Measurements from ENCODE around the gene CLSTN2.

The CLSTN2 gene

GRCh38 chr3:140277886-140278285 lies 342.9 kb downstream of the CLSTN2 start:
- DNase-seq (ENCODE audit: low read depth in 2 of 2) = no peak

DNA sequence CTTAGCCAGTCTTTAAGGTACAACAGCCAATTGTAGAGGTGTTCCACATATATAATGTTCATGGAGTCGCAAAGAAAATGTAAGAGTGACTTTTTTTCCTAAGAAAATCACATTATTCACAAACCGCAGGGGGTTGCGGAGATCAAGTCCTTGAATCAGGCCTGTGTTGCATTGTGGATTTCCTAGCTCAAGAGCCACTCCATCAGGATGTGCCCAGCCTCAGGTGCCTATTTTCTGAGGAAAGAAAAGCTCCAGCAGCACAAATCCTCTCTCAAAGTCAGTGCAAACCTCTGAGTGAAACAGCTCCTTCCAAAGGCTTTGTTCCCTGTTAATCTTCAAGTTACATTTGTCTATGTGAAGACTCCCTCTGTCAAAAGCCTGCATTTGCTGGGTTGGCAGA lies 349.4 kb downstream of the CLSTN2 start:
- no peak for DNase-seq (ENCODE audit: low read depth in 2 of 2)

- DNase-seq (ENCODE audit: low read depth in 2 of 2) = no peak
Measured at GRCh38 chr3:140285380-140285779, 350.4 kb downstream of the CLSTN2 start.

GRCh38 chr3:140288595-140288994 lies 353.6 kb downstream of the CLSTN2 start:
- no peak for DNase-seq (ENCODE audit: low read depth in 2 of 2)

- DNase-seq (ENCODE audit: low read depth in 2 of 2) = no peak
Measured at GRCh38 chr3:140290105-140290504, 355.1 kb downstream of the CLSTN2 start.

DNA sequence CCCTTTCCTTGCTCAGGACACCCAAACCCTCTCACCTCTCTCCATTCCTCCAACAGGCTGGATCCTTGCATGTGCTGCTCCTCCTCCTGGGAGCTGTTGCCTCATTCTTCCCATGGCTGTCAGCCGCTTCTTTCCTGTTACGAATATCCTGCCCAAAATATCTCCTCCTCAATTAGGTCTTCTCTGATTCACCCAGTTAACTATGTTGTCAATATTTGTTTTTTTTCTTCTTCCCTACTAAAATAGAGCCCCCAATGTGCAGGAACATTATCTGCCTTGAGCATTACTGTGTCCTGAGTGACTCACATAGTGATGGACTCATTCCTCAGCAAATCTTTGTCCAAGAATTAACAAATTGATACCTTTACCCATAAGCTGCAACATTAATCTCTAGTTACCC lies 357.2 kb downstream of the CLSTN2 start:
- DNase-seq (ENCODE audit: low read depth in 2 of 2) = no peak

DNA sequence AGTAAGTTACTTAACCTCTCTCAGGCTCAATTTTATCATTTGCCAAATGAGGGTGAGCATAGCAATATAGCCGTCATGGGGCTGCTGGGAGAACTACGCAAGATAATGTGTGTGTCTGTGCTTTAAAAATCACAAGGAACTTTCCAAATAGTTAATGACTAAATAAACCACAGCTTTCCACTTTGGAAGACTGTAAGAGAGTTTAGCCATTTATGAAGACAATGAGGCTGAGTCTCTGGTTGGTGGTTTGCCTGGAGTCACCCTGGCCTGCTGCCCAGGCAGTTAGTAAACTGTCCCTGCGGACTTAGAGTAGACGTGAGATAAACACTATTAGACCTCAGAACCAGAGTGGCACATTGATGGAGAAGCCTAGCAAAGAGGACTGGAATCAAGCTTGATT lies 357.7 kb downstream of the CLSTN2 start:
- no peak for DNase-seq (ENCODE audit: low read depth in 2 of 2)

- no peak for DNase-seq (ENCODE audit: low read depth in 2 of 2)
Measured at GRCh38 chr3:140294058-140294457, 359.1 kb downstream of the CLSTN2 start.

DNA sequence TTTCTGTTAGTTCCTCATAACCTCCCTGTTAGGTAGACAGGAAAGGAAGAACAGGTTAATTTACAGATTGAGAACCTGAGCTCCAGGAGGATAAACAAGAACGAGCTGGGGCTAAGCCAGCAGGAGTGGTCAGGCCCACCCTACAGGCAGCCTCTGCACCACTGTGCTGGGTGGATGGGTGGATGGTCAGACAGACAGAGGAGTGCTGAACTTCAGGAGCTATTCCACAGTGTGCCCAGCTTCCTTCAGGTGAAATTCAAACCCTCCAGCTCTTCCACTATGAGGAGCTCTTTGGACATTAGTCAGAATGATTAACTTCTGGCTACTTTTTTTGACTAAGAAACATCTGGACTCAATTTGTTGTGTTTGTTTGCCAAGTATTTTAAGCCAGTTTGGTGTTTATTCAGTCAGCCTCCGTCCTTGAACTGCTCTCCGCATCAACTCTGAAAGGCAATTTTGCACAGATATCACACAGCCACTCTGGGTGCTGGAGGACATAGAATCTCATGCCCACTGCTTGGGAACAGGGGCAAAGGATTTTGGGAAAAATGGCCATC lies 361.9 kb downstream of the CLSTN2 start:
- DNase-seq (ENCODE audit: low read depth in 2 of 2) = no peak

GRCh38 chr3:140298043-140298442 lies 363.1 kb downstream of the CLSTN2 start:
- no peak for DNase-seq (ENCODE audit: low read depth in 2 of 2)

GRCh38 chr3:140298569-140299070 lies 363.6 kb downstream of the CLSTN2 start:
- DNase-seq (ENCODE audit: low read depth in 2 of 2) = no peak

DNA sequence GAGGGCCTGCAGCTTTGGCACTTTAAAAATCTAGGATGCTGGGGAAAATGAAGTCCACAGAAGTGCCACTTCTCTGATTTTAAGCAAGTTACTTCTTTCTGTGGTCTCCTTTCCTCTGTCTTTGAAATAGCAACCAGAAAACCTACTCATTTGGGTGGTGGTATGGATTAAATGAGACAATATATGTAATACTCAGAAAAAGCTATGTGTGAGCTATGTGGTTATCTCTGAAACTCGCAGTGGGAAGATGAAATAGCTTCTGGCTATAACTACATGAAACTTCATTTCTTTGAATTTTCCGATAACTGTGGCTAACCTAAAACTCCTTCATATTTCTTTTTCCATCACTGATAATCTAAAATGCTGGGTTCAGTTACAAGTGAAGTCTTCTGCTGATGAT lies 368.9 kb downstream of the CLSTN2 start:
- no peak for DNase-seq (ENCODE audit: low read depth in 2 of 2)

DNA sequence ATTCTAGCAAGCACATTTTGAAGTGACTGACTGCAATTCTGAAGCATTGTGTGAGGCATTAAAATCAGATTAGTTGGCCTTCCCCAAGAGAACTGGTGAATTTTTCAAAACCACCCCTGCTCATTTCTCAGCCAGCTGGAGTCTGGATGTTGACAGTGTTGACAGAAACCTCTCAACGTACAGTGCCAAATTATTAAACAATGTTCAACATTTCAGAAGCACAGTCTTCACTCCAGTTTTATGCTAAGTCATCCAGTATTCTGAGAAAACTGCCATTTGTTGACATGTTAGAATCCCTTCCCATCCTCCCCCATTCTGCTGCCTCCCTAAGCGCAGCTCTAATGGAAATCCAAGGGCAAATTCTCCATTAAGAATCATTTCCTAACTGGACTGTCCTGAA lies 373.6 kb downstream of the CLSTN2 start:
- DNase-seq (ENCODE audit: low read depth in 2 of 2) = no peak

DNA sequence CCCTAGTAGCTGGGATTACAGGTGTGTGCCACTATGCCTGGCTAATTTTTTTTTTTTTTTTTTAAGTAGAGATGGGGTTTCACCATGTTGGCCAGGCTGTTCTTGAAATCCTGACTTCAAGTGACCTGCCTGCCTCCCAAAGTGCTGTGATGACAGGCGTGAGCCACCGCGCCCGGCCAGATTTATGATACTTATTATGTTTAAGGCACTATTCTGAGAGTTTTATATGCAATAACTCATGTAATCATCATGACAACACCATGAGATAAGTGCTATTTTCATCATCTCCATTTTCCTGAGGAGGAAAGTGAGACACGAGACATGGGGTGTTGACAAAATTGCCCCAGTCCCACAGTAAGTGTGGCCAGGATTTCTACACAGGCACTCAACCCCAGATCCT lies 376.4 kb downstream of the CLSTN2 start:
- DNase-seq (ENCODE audit: low read depth in 2 of 2) = no peak

DNA sequence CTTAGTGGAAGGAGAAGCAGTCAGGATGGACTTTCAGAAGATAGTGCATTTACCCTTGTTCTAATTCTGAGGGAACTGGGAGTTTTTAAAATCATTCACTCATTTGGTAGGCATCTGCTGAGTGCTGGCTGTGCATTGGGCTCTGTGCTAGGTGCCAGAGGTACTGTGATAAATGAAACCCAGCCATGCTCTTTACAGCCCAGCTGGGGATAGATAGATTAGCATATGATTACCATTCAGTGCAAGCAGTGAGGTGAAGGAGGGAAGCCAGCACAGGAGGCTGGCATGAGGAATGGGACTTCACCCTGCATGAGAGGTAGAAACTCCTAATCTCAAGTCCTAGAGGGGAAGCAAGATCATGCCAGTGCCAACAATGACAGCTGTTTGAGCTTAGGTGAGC lies 381.0 kb downstream of the CLSTN2 start:
- DNase-seq (ENCODE audit: low read depth in 2 of 2) = no peak

- no peak for DNase-seq (ENCODE audit: low read depth in 2 of 2)
Measured at GRCh38 chr3:140316466-140316865, 381.5 kb downstream of the CLSTN2 start.

- DNase-seq (ENCODE audit: low read depth in 2 of 2) = no peak
Measured at GRCh38 chr3:140316868-140317400, 381.9 kb downstream of the CLSTN2 start.

DNA sequence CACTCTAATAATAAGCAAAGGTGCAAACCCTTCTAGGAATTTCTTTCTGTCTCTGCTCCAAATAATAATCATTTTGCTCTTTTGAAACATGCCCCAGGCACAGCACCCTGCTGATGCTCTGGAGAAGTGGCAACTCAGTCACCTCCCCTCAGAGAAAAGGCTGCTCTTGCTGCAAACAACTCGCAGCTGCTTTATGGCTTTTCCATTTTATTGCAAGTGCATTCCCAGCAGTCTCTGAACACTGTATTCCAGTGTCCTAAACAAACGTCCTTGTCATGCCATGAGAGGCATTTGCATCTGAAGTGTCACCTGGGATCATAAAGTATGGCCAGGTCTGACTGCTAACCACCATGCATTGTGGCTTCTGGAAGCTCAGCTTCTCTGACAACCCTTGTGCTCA lies 384.8 kb downstream of the CLSTN2 start:
- no peak for DNase-seq (ENCODE audit: low read depth in 2 of 2)

- DNase-seq (ENCODE audit: low read depth in 2 of 2) = no peak
Measured at GRCh38 chr3:140323561-140323960, 388.6 kb downstream of the CLSTN2 start.

GRCh38 chr3:140332131-140332530 lies 397.1 kb downstream of the CLSTN2 start:
- no peak for DNase-seq (ENCODE audit: low read depth in 2 of 2)

- DNase-seq (ENCODE audit: low read depth in 2 of 2) = no peak
Measured at GRCh38 chr3:140334132-140334929, 399.3 kb downstream of the CLSTN2 start.

- DNase-seq (ENCODE audit: low read depth in 2 of 2) = no peak
Measured at GRCh38 chr3:140336465-140336864, 401.5 kb downstream of the CLSTN2 start.

GRCh38 chr3:140338916-140339315 lies 403.9 kb downstream of the CLSTN2 start:
- DNase-seq (ENCODE audit: low read depth in 2 of 2) = no peak

Measured in stimulated activated CD4-positive, alpha-beta T cell treated with anti-CD3 and anti-CD28 coated beads, Interleukin-12 subunit alpha, Interleukin-12 subunit beta, amount 100 ng/mL, for 24 hours (primary cell).